ENCODE results near the gene CLDN6. TPM values are rescaled to one million over a fixed set of nuclear protein-coding genes. Genes with fewer than 3 reads are reported as not detected.

Gene CLDN6
- polyA plus RNA-seq, 4 donors, result 0.04 to 24.4 TPM; not detected in 2

- DNase-seq, result no peak
- Histone ChIP-seq H3K4me1 (ENCODE audit: control insufficient read depth in 3 of 3, insufficient read depth in 2 of 3, low read depth in 1 of 3, low read length in 2 of 3) (peaks cover 0 to 12% (median 0%) of the 10 kb centered on the region in 3 donors), H3K4me3 (ENCODE audit: low read depth in 1 of 3, low read length in 3 of 3) (no peak overlapping the region), H3K9me3 (ENCODE audit: control insufficient read depth in 2 of 2, insufficient read depth in 1 of 2, low read depth in 1 of 2, low read length in 1 of 2) (no peaks in the 10 kb centered on the region), H3K27me3 (ENCODE audit: control insufficient read depth in 3 of 3, insufficient read depth in 3 of 3, low read length in 3 of 3) (no peaks in the 10 kb centered on the region), H3K36me3 (ENCODE audit: control insufficient read depth in 3 of 3, insufficient read depth in 2 of 3, low read depth in 1 of 3, low read length in 3 of 3) (peaks cover 0 to 71% (median 0%) of the 10 kb centered on the region in 3 donors), H3K27ac (ENCODE audit: low read depth in 1 of 3, low read length in 2 of 3) (no peak overlapping the region)
- no peak for FAIRE-seq
- WGBS, 3 donors, result 87 to 94% (median 89%) methylated on average over 13 to 17 of the region's 17 CpGs
These were observed 44.2 kb downstream of the CLDN6 start for GRCh38 chr16:2973605-2974318.

GRCh38 chr16:2973093-2973492 is 44.9 kb downstream of the CLDN6 start:
- WGBS, 3 donors, result 46 to 73% (median 73%) methylated on average over 5 of the region's 5 CpGs
- no peak overlapping the region for H3K27ac ChIP-seq (ENCODE audit: low read depth in 1 of 3, low read length in 2 of 3)
- H3K9me3 ChIP-seq (ENCODE audit: control insufficient read depth in 2 of 2, insufficient read depth in 1 of 2, low read depth in 1 of 2, low read length in 1 of 2), result no peaks in the 10 kb centered on the region
- peaks cover 0 to 7% (median 0%) of the 10 kb centered on the region in 3 donors for H3K27me3 ChIP-seq (ENCODE audit: control insufficient read depth in 3 of 3, insufficient read depth in 3 of 3, low read length in 3 of 3)
- DNase-seq, result no peak
- no peak overlapping the region for H3K4me3 ChIP-seq (ENCODE audit: low read depth in 1 of 3, low read length in 3 of 3)
- H3K36me3 ChIP-seq (ENCODE audit: control insufficient read depth in 3 of 3, insufficient read depth in 2 of 3, low read depth in 1 of 3, low read length in 3 of 3), result peaks cover 0 to 71% (median 0%) of the 10 kb centered on the region in 3 donors
- peaks cover 0 to 18% (median 3%) of the 10 kb centered on the region in 3 donors for H3K4me1 ChIP-seq (ENCODE audit: control insufficient read depth in 3 of 3, insufficient read depth in 2 of 3, low read depth in 1 of 3, low read length in 2 of 3)
- no peak for FAIRE-seq

- no peak for DNase-seq
- H3K36me3 ChIP-seq (ENCODE audit: control insufficient read depth in 3 of 3, insufficient read depth in 2 of 3, low read depth in 1 of 3, low read length in 3 of 3), result peaks cover 0 to 65% (median 0%) of the 10 kb centered on the region in 3 donors
- peaks cover 8 to 15% (median 8%) of the 10 kb centered on the region in 3 donors for H3K27me3 ChIP-seq (ENCODE audit: control insufficient read depth in 3 of 3, insufficient read depth in 3 of 3, low read length in 3 of 3)
- peaks cover 0 to 25% (median 3%) of the 10 kb centered on the region in 3 donors for H3K4me1 ChIP-seq (ENCODE audit: control insufficient read depth in 3 of 3, insufficient read depth in 2 of 3, low read depth in 1 of 3, low read length in 2 of 3)
- H3K4me3 ChIP-seq (ENCODE audit: low read depth in 1 of 3, low read length in 3 of 3), result no peak overlapping the region
- no peaks in the 10 kb centered on the region for H3K9me3 ChIP-seq (ENCODE audit: control insufficient read depth in 2 of 2, insufficient read depth in 1 of 2, low read depth in 1 of 2, low read length in 1 of 2)
- H3K27ac ChIP-seq (ENCODE audit: low read depth in 1 of 3, low read length in 2 of 3), result no peak overlapping the region
- no peak for FAIRE-seq
- 79 to 80% (median 79%) methylated on average over 15 of the region's 15 CpGs for WGBS, 3 donors
These were observed 45.8 kb downstream of the CLDN6 start for GRCh38 chr16:2971985-2972784.

GRCh38 chr16:2971134-2971984 is 46.6 kb downstream of the CLDN6 start:
- H3K27ac ChIP-seq (ENCODE audit: low read depth in 1 of 3, low read length in 2 of 3), result no peak overlapping the region
- no peak overlapping the region for H3K4me3 ChIP-seq (ENCODE audit: low read depth in 1 of 3, low read length in 3 of 3)
- H3K9me3 ChIP-seq (ENCODE audit: control insufficient read depth in 2 of 2, insufficient read depth in 1 of 2, low read depth in 1 of 2, low read length in 1 of 2), result no peaks in the 10 kb centered on the region
- peaks cover 12 to 20% (median 13%) of the 10 kb centered on the region in 3 donors for H3K27me3 ChIP-seq (ENCODE audit: control insufficient read depth in 3 of 3, insufficient read depth in 3 of 3, low read length in 3 of 3)
- no peak for FAIRE-seq
- peaks cover 0 to 56% (median 0%) of the 10 kb centered on the region in 3 donors for H3K36me3 ChIP-seq (ENCODE audit: control insufficient read depth in 3 of 3, insufficient read depth in 2 of 3, low read depth in 1 of 3, low read length in 3 of 3)
- DNase-seq, result no peak
- WGBS, 3 donors, result 91 to 94% (median 91%) methylated on average over 33 to 35 of the region's 35 CpGs
- H3K4me1 ChIP-seq (ENCODE audit: control insufficient read depth in 3 of 3, insufficient read depth in 2 of 3, low read depth in 1 of 3, low read length in 2 of 3), result peaks cover 3 to 25% (median 3%) of the 10 kb centered on the region in 3 donors

GRCh38 chr16:2970563-2970962 is 47.4 kb downstream of the CLDN6 start:
- Histone ChIP-seq H3K27ac (ENCODE audit: low read depth in 1 of 3, low read length in 2 of 3) (no peak overlapping the region), H3K4me1 (ENCODE audit: control insufficient read depth in 3 of 3, insufficient read depth in 2 of 3, low read depth in 1 of 3, low read length in 2 of 3) (peaks cover 3 to 25% (median 3%) of the 10 kb centered on the region in 3 donors), H3K4me3 (ENCODE audit: low read depth in 1 of 3, low read length in 3 of 3) (peak overlapping the region in 2 of 3 donors; percentile 63 to 76), H3K9me3 (ENCODE audit: control insufficient read depth in 2 of 2, insufficient read depth in 1 of 2, low read depth in 1 of 2, low read length in 1 of 2) (no peaks in the 10 kb centered on the region), H3K27me3 (ENCODE audit: control insufficient read depth in 3 of 3, insufficient read depth in 3 of 3, low read length in 3 of 3) (peaks cover 13 to 28% (median 18%) of the 10 kb centered on the region in 3 donors), H3K36me3 (ENCODE audit: control insufficient read depth in 3 of 3, insufficient read depth in 2 of 3, low read depth in 1 of 3, low read length in 3 of 3) (peaks cover 0 to 49% (median 0%) of the 10 kb centered on the region in 3 donors)
- no peak for DNase-seq
- WGBS, 3 donors, result 71 to 81% (median 73%) methylated on average over 6 of the region's 6 CpGs
- FAIRE-seq, result no peak

- FAIRE-seq, result no peak
- peaks cover 3 to 29% (median 3%) of the 10 kb centered on the region in 3 donors for H3K4me1 ChIP-seq (ENCODE audit: control insufficient read depth in 3 of 3, insufficient read depth in 2 of 3, low read depth in 1 of 3, low read length in 2 of 3)
- peaks cover 13 to 34% (median 19%) of the 10 kb centered on the region in 3 donors for H3K27me3 ChIP-seq (ENCODE audit: control insufficient read depth in 3 of 3, insufficient read depth in 3 of 3, low read length in 3 of 3)
- no peaks in the 10 kb centered on the region for H3K9me3 ChIP-seq (ENCODE audit: control insufficient read depth in 2 of 2, insufficient read depth in 1 of 2, low read depth in 1 of 2, low read length in 1 of 2)
- DNase-seq, result peak; percentile 51 to 85
- 0 to 2% (median 1%) methylated on average over 52 to 83 of the region's 83 CpGs for WGBS, 3 donors
- H3K36me3 ChIP-seq (ENCODE audit: control insufficient read depth in 3 of 3, insufficient read depth in 2 of 3, low read depth in 1 of 3, low read length in 3 of 3), result peaks cover 0 to 42% (median 0%) of the 10 kb centered on the region in 3 donors
- peak overlapping the region; percentile 63 to 80 (median 76) for H3K4me3 ChIP-seq (ENCODE audit: low read depth in 1 of 3, low read length in 3 of 3)
- H3K27ac ChIP-seq (ENCODE audit: low read depth in 1 of 3, low read length in 2 of 3), result peak overlapping the region in 1 of 3 donors; percentile 40
These were observed 48.1 kb downstream of the CLDN6 start for GRCh38 chr16:2969545-2970521.

GRCh38 chr16:2968738-2969544 is 49.0 kb downstream of the CLDN6 start, which contains the start of gene PAQR4:
Gene PAQR4, plus strand, starts transcription at chr16:2969348. Its CDS starts 327 bp downstream, at chr16:2969675.
- WGBS, 3 donors, result 1 to 2% (median 1%) methylated on average over 52 to 98 of the region's 98 CpGs
- Histone ChIP-seq H3K36me3 (ENCODE audit: control insufficient read depth in 3 of 3, insufficient read depth in 2 of 3, low read depth in 1 of 3, low read length in 3 of 3) (peaks cover 0 to 34% (median 0%) of the 10 kb centered on the region in 3 donors), H3K4me3 (ENCODE audit: low read depth in 1 of 3, low read length in 3 of 3) (peak within 1 kb of the TSS; percentile 63 to 80 (median 76)), H3K4me1 (ENCODE audit: control insufficient read depth in 3 of 3, insufficient read depth in 2 of 3, low read depth in 1 of 3, low read length in 2 of 3) (peaks cover 3 to 37% (median 6%) of the 10 kb centered on the region in 3 donors), H3K9me3 (ENCODE audit: control insufficient read depth in 2 of 2, insufficient read depth in 1 of 2, low read depth in 1 of 2, low read length in 1 of 2) (no peaks in the 10 kb centered on the region), H3K27ac (ENCODE audit: low read depth in 1 of 3, low read length in 2 of 3) (peak within 1 kb of the TSS in 2 of 3 donors; percentile 40 to 72), H3K27me3 (ENCODE audit: control insufficient read depth in 3 of 3, insufficient read depth in 3 of 3, low read length in 3 of 3) (peaks cover 16 to 43% (median 25%) of the 10 kb centered on the region in 3 donors)
- FAIRE-seq, result no peak
- peak; percentile 88 to 96 for DNase-seq
